ENCODE results near the gene CAPN10. TPM values are rescaled to one million over a fixed set of nuclear protein-coding genes. Genes with fewer than 3 reads are reported as not detected.
A peak's percentile ranks its signal among the peaks of the same experiment; 100 is the strongest.
"Not testable (repeated sequence)": the region's sequence is repeated elsewhere in the genome, so short reads cannot be mapped to it uniquely, and the experiment has no call there.

Gene CAPN10
- total and polyA plus RNA-seq, 3 experiments from 2014 or later, result 19.5 to 40.5 (median 36.1) TPM

DNA sequence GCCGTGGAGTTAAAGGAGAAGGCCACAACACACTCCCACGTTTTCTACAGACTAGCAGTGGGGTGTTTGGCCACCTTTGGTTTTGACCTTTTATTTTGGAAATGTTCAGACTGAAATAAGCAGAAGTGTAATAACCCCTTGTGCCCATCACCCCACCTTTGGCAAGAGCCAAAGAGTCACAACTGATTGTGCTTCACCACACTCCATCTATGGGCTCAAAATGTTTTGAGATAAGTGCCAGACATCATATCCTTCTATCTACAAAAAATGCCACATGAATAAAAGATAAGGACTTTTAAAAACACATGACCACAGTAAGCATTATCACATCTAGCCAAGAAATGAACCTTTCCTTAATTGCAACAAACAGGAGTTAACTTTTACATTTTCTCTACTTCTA is 28.9 kb downstream of the CAPN10 start:
- POLR2A ChIA-PET, result no interaction called here
- Histone ChIP-seq H3K9me3 (ENCODE audit: low read length) (no peaks in the 10 kb centered on the region), H3K4me3 (ENCODE audit: low read length) (no peak overlapping the region), H3K36me3 (ENCODE audit: insufficient read depth, low read length) (no peaks in the 10 kb centered on the region), H3K4me1 (ENCODE audit: insufficient read depth, low read length) (peaks cover 24% of the 10 kb centered on the region), H3K27ac (ENCODE audit: low read depth, low read length) (no peak overlapping the region), H3K27me3 (ENCODE audit: insufficient read depth, low read length, poor library complexity, severe bottlenecking) (no peaks in the 10 kb centered on the region)
- Mint-ChIP-seq H3K27ac (no peak overlapping the region), H3K9me3 (peaks cover 2 to 8% (median 3%) of the 10 kb centered on the region in 5 donors), H3K36me3 (peaks cover 5 to 23% (median 12%) of the 10 kb centered on the region in 3 donors), H3K4me3 (no peak overlapping the region), H3K27me3 (peaks cover 0 to 1% of the 10 kb centered on the region in 2 donors), H3K4me1 (peaks cover 4 to 12% (median 11%) of the 10 kb centered on the region in 3 donors)
- no peak for DNase-seq
- CTCF ChIA-PET, result no interaction called here

DNA sequence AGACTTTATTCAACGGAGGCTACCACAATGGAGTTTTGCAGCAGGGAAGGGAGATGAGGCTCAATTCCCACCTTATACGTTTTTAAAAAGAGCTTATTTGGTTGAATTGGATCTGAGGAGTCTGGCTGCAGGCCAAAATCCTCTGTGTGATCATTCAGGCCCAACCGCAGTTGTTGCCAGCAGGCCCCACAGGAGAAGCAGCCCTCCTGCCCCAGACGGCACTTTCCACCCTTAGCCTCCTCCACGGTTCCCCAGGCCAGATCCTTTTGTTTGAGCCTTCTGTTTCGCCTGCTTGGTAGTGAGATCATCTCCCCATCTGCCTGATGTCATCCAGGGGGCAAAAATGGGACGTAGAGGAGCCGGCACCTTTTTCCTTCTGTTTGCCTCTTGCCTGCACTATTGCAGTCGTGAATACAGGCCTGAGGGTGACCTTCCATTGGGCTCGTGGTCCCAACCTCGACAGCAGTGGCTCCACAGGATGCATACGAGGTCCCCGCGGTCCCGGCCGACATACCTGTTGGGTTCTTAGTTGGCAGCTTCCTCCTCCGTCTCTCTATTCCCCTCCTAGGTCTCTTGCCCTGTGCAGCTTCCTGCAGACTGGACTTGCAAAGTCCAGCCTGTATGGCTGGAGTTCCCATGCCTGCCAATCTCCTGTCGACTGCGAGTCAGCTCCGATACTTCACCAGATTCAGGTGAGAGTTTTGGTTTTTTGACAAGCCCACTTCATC is 29.4 kb downstream of the CAPN10 start:
- H3K9me3 ChIP-seq (ENCODE audit: low read length), result no peaks in the 10 kb centered on the region
- CTCF ChIA-PET, result no interaction called here
- Mint-ChIP-seq H3K36me3 (peaks cover 5 to 23% (median 12%) of the 10 kb centered on the region in 3 donors), H3K27ac (no peak overlapping the region), H3K9me3 (peaks cover 2 to 8% (median 3%) of the 10 kb centered on the region in 5 donors), H3K4me3 (no peak overlapping the region), H3K4me1 (peaks cover 8 to 16% (median 11%) of the 10 kb centered on the region in 3 donors), H3K27me3 (peaks cover 0 to 1% of the 10 kb centered on the region in 2 donors)
- POLR2A ChIA-PET, result no interaction called here
- no peaks in the 10 kb centered on the region for H3K36me3 ChIP-seq (ENCODE audit: insufficient read depth, low read length)
- no peaks in the 10 kb centered on the region for H3K27me3 ChIP-seq (ENCODE audit: insufficient read depth, low read length, poor library complexity, severe bottlenecking)
- peaks cover 30% of the 10 kb centered on the region for H3K4me1 ChIP-seq (ENCODE audit: insufficient read depth, low read length)
- peak in 1 of 5 donors; percentile 18 for DNase-seq
- no peak overlapping the region for H3K4me3 ChIP-seq (ENCODE audit: low read length)
- H3K27ac ChIP-seq (ENCODE audit: low read depth, low read length), result no peak overlapping the region

DNA sequence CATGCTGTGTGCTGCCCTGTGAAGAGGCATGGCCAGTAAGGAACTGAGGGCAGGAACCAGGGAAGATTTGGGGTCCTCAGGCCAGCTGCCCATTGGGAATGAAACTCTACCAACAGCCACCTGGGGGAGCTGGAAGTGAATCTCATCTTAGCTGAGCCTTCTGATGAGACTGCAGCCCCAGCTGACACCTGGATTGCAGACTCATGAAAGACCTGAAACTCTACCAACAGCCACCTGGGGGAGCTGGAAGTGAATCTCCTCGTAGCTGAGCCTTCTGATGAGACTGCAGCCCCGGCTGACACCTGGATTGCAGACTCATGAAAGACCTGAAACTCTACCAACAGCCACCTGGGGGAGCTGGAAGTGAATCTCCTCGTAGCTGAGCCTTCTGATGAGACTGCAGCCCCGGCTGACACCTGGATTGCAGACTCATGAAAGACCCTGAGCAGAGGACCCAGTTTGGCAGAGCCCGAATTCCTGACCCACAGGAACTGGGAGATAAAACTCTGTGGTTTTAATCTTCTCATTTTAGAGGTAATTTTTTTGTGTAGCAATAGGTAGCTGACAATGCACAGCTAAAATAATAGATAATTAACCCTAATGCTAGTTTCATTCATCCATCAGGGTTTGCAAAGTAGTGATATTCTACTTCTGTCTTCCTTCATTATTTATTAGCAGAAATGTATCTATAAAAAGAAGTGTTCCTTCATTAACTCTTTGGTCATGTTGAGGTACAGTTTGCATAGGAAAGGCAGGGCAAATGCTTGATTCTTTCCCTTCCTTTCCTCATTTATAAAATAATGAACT is 30.5 kb downstream of the CAPN10 start:
- POLR2A ChIA-PET; H3K9me3 ChIP-seq (ENCODE audit: low read length); H3K4me3 ChIP-seq (ENCODE audit: low read length); CTCF ChIA-PET; H3K27ac ChIP-seq (ENCODE audit: low read depth, low read length); H3K27me3 Mint-ChIP-seq; H3K4me3 Mint-ChIP-seq; H3K36me3 ChIP-seq (ENCODE audit: insufficient read depth, low read length); H3K27me3 ChIP-seq (ENCODE audit: insufficient read depth, low read length, poor library complexity, severe bottlenecking); H3K9me3 Mint-ChIP-seq: not testable (repeated sequence)
- peaks cover 3 to 15% (median 7%) of the 10 kb centered on the region in 3 donors for H3K36me3 Mint-ChIP-seq
- peak in 1 of 5 donors; percentile 10 for DNase-seq
- H3K4me1 ChIP-seq (ENCODE audit: insufficient read depth, low read length), result peaks cover 28% of the 10 kb centered on the region
- H3K27ac Mint-ChIP-seq, result peak overlapping the region in 1 of 8 donors; percentile 43
- H3K4me1 Mint-ChIP-seq, result peaks cover 10 to 19% (median 17%) of the 10 kb centered on the region in 3 donors

DNA sequence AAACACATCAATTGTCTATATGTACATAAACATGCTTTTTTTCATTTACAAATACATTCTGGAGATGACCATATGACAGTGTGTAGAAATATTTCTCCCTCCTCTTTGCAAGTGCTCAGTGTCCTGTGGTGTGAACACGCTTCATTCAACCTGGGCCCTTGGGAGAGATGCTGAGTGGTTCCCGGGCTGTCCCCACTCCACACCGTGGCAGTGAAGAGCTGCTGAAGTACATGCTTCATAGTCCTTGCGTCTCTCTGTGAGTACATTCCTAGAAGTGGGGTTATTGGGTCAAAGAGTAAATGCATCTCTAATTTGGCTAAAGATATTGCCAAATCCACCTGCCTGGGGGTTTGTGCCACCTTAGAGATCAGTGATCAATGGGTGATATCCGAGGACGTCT is 32.2 kb downstream of the CAPN10 start:
- H3K4me3 Mint-ChIP-seq, result no peak overlapping the region
- CTCF ChIA-PET, result no interaction called here
- H3K27ac Mint-ChIP-seq, result peak overlapping the region in 3 of 8 donors; percentile 38 to 61 (median 48)

DNA sequence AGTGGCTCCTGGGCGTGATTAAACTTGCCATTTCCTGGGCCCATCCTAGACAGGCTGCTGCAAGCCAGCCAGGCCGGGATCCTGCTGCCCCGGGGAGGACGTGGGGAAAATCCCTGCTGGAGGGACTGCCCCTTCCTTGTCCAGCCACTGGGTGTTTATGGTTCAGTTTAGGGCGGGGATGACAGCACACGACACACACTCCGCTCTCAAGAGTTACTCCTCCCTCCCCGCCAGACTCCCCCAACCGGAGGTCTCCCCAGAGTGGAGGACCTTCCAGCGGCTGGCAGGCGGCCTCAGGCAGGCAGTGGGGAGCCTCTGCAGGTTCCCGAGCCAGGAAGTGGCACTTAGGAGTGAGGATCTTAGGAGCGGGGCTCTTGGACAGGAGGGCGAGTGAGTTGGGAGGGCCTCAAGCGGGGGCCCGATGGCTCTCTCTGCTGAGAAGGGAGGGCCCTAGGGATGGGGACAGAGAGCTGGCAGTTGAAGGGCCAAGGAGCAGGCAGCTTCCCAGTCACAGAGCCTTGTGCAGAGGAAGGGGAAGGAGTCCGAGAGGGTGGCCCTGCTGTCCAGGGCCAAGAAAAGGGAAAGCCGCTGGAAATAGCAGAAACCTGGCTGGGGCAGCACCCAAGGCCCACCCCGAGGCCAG is 33.1 kb downstream of the CAPN10 start:
- peak overlapping the region in 3 of 7 donors; percentile 5 to 84 (median 38) for H3K4me3 Mint-ChIP-seq
- Histone ChIP-seq H3K4me1 (ENCODE audit: insufficient read depth, low read length) (peaks cover 42% of the 10 kb centered on the region), H3K27ac (ENCODE audit: low read depth, low read length) (no peak overlapping the region), H3K9me3 (ENCODE audit: low read length) (no peaks in the 10 kb centered on the region), H3K4me3 (ENCODE audit: low read length) (no peak overlapping the region), H3K27me3 (ENCODE audit: insufficient read depth, low read length, poor library complexity, severe bottlenecking) (no peaks in the 10 kb centered on the region), H3K36me3 (ENCODE audit: insufficient read depth, low read length) (no peaks in the 10 kb centered on the region)
- no peaks in the 10 kb centered on the region for H3K27me3 Mint-ChIP-seq
- H3K36me3 Mint-ChIP-seq, result peaks cover 3 to 15% (median 7%) of the 10 kb centered on the region in 3 donors
- ChIA-PET CTCF (no interaction called here), POLR2A (interaction anchor here (2.7 kb wide), 1 partner anchor 54 kb away, joined by 13 read pairs; no protein-coding TSS in a partner anchor)
- peak in 1 of 5 donors; percentile 31 for DNase-seq
- H3K4me1 Mint-ChIP-seq, result peaks cover 21 to 41% (median 32%) of the 10 kb centered on the region in 3 donors
- peaks cover 2 to 8% (median 3%) of the 10 kb centered on the region in 5 donors for H3K9me3 Mint-ChIP-seq
- H3K27ac Mint-ChIP-seq, result peak overlapping the region in 5 of 8 donors; percentile 29 to 85 (median 55)

More for the DNA sequence above, 32.2 kb downstream of the CAPN10 start:
- POLR2A ChIA-PET, result no interaction called here
- no peak overlapping the region for H3K4me3 ChIP-seq (ENCODE audit: low read length)
- Mint-ChIP-seq H3K9me3 (peaks cover 2 to 8% (median 3%) of the 10 kb centered on the region in 5 donors), H3K27me3 (no peaks in the 10 kb centered on the region), H3K4me1 (peaks cover 20 to 33% (median 26%) of the 10 kb centered on the region in 3 donors), H3K36me3 (peaks cover 3 to 15% (median 7%) of the 10 kb centered on the region in 3 donors)
- H3K9me3 ChIP-seq (ENCODE audit: low read length), result no peaks in the 10 kb centered on the region
- H3K27ac ChIP-seq (ENCODE audit: low read depth, low read length), result no peak overlapping the region
- H3K36me3 ChIP-seq (ENCODE audit: insufficient read depth, low read length), result no peaks in the 10 kb centered on the region
- no peaks in the 10 kb centered on the region for H3K27me3 ChIP-seq (ENCODE audit: insufficient read depth, low read length, poor library complexity, severe bottlenecking)
- peaks cover 33% of the 10 kb centered on the region for H3K4me1 ChIP-seq (ENCODE audit: insufficient read depth, low read length)
- no peak for DNase-seq

DNA sequence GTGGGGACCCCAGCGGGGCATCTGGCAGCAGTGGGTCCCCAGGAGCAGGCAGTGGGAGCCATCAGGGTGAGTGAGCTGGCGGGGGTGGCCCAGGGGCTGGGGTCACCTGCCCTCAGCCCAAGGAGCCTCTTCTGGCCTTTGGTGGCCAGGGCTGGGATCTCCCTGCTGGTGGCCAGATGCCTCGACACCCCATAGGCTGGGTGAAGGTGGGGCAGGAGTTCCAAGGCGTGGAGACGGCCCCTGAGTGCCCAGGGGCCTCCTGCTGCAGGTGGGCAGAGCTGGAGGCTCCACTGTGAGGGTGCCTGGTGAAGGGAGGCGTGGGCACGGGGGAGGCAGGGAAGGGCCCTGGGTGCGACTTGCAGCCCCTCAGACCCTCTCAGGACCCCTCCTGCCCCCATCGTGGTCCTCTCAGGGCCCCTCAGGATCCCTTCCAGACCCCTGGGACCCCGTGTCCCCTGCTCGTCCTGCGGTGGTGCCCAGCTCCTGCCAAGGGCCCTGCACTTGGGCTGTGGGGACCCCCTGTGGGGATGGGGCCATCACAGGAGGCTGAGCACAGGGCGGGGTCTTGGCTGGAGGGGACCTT is 33.7 kb downstream of the CAPN10 start:
- Histone ChIP-seq H3K4me3 (ENCODE audit: low read length) (no peak overlapping the region), H3K9me3 (ENCODE audit: low read length) (no peaks in the 10 kb centered on the region), H3K27me3 (ENCODE audit: insufficient read depth, low read length, poor library complexity, severe bottlenecking) (no peaks in the 10 kb centered on the region), H3K4me1 (ENCODE audit: insufficient read depth, low read length) (peaks cover 48% of the 10 kb centered on the region), H3K36me3 (ENCODE audit: insufficient read depth, low read length) (no peaks in the 10 kb centered on the region), H3K27ac (ENCODE audit: low read depth, low read length) (no peak overlapping the region)
- peak in 1 of 5 donors; percentile 44 for DNase-seq
- peaks cover 3 to 15% (median 7%) of the 10 kb centered on the region in 3 donors for H3K36me3 Mint-ChIP-seq
- peaks cover 27 to 47% (median 38%) of the 10 kb centered on the region in 3 donors for H3K4me1 Mint-ChIP-seq
- ChIA-PET CTCF (interaction anchor here (1.7 kb wide), 1 partner anchor 40 kb away, joined by 8 read pairs; no protein-coding TSS in a partner anchor), POLR2A (interaction anchor here (2.7 kb wide), 2 partner anchors 34 to 54 kb away, joined by 13 to 22 read pairs; partner anchors contain the start of gene CAPN10)
- no peaks in the 10 kb centered on the region for H3K27me3 Mint-ChIP-seq
- no peak overlapping the region for H3K4me3 Mint-ChIP-seq
- H3K27ac Mint-ChIP-seq, result peak overlapping the region in 3 of 8 donors; percentile 91 to 98 (median 92)
- peaks cover 2 to 8% (median 3%) of the 10 kb centered on the region in 5 donors for H3K9me3 Mint-ChIP-seq

DNA sequence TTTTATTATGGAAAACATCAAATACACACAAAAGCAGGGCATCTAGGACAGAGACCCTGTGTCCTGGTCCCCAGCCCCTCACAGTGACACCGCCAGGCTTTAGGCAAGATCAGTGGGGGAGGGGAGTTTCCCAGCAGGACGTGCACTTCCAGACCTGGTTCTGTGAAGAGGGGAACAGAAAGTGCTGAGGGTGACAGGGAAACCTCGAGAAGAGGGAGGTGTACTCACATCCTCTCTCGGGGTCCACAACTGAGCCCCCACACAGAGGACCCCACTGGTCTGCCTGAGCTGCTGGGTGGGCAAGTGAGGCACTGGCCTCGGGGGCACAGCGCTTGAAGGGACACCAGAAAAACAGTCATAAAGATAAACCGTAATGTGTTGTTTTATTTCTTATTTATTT is 34.3 kb downstream of the CAPN10 start:
- Histone ChIP-seq H3K9me3 (ENCODE audit: low read length) (no peaks in the 10 kb centered on the region), H3K4me1 (ENCODE audit: insufficient read depth, low read length) (peaks cover 54% of the 10 kb centered on the region), H3K36me3 (ENCODE audit: insufficient read depth, low read length) (no peaks in the 10 kb centered on the region), H3K4me3 (ENCODE audit: low read length) (no peak overlapping the region), H3K27ac (ENCODE audit: low read depth, low read length) (no peak overlapping the region), H3K27me3 (ENCODE audit: insufficient read depth, low read length, poor library complexity, severe bottlenecking) (no peaks in the 10 kb centered on the region)
- Mint-ChIP-seq H3K4me1 (peaks cover 30 to 52% (median 39%) of the 10 kb centered on the region in 3 donors), H3K27ac (peak overlapping the region; percentile 50 to 99 (median 95)), H3K27me3 (no peaks in the 10 kb centered on the region), H3K9me3 (peaks cover 2 to 8% (median 3%) of the 10 kb centered on the region in 5 donors), H3K36me3 (peaks cover 3 to 15% (median 7%) of the 10 kb centered on the region in 3 donors), H3K4me3 (peak overlapping the region in 2 of 7 donors; percentile 27 to 41)
- CTCF ChIA-PET, result interaction anchor here (1.2 to 2.7 kb wide), 3 partner anchors 35 to 55 kb away, joined by 6 to 24 read pairs (median 8); partner anchors contain the start of gene CAPN10
- DNase-seq, result peak in 1 of 5 donors; percentile 43
- POLR2A ChIA-PET, result interaction anchor here (0.6 to 2.7 kb wide), 4 partner anchors 10 to 55 kb away, joined by 4 to 22 read pairs (median 9); partner anchors contain the start of genes CAPN10 and RNPEPL1

Data from CD8-positive, alpha-beta memory T cell (primary cell).